PC-9 (cell line): Measurements from ENCODE around the gene BORCS8. TPM values are rescaled to one million over a fixed set of nuclear protein-coding genes. Genes with fewer than 3 reads are reported as not detected.
"Not testable (repeated sequence)": the region's sequence is repeated elsewhere in the genome, so short reads cannot be mapped to it uniquely, and the experiment has no call there.

ENCODE experiments used
- BruUV-seq: library from RNA; stranded (reverse); fragments of 400-500 nt; replicated peaks from 2 replicates; lab custom pipeline; 2021; lab: Mats Ljungman, UMichigan
- CTCF ChIA-PET: fragments of 300-600 bp; sonication (Branson Sonifier 250); formaldehyde crosslinking; loops from one replicate; lab custom pipeline; 2022; ENCODE audit warnings: antibody characterized with exemption; lab: Charles Lee
- POLR2A ChIA-PET: fragments of 300-600 bp; sonication (Branson Sonifier 250); formaldehyde crosslinking; loops from one replicate; lab custom pipeline; 2022; ENCODE audit warnings: antibody characterized with exemption; ENCODE audit not compliant: unreplicated experiment; lab: Charles Lee
- DNase-seq, 2 experiments: peaks; one replicate each; pipeline versions ENCODE4 v3.0.0 to v3.0.0-alpha.2; 2015 to 2022; ENCODE audit warnings: mixed read lengths in 1 of 2
- H2AFZ ChIP-seq: fragments of 200-600 bp; sonication (generic); 2 replicates; pipeline ENCODE4 v1.8.1; 2017; ENCODE audit warnings: antibody characterized with exemption
- H3F3A ChIP-seq: fragments of 200-600 bp; sonication (generic); 2 replicates; pipeline ENCODE4 v1.8.1; 2017; ENCODE audit warnings: antibody characterized with exemption, mild to moderate bottlenecking, low read depth; ENCODE audit not compliant: insufficient read depth
- H3K27ac ChIP-seq: fragments of 200-600 bp; sonication (generic); 2 replicates; pipeline ENCODE4 v1.6.1; 2016; ENCODE audit warnings: mixed run types
- H3K27me3 ChIP-seq: fragments of 200-600 bp; sonication (generic); 2 replicates; pipeline ENCODE4 v1.6.1; 2016; ENCODE audit warnings: low read depth, mixed run types; ENCODE audit not compliant: insufficient read depth
- H3K36me3 ChIP-seq: fragments of 200-600 bp; sonication (generic); 2 replicates; pipeline ENCODE4 v1.6.1; 2016; ENCODE audit warnings: low read depth, mixed run types
- H3K4me1 ChIP-seq: fragments of 200-600 bp; sonication (generic); replicated peaks from 2 replicates; pipeline ENCODE4 v1.6.1; 2016; ENCODE audit warnings: mixed run types; ENCODE audit not compliant: insufficient read depth
- H3K4me2 ChIP-seq: fragments of 200-600 bp; sonication (generic); 2 replicates; pipeline ENCODE4 v1.6.1; 2017; ENCODE audit warnings: mixed run types
- H3K4me3 ChIP-seq: fragments of 200-600 bp; sonication (generic); 2 replicates; pipeline ENCODE4 v1.6.1; 2016; ENCODE audit warnings: mixed run types
- H3K79me2 ChIP-seq: fragments of 200-600 bp; sonication (generic); 2 replicates; pipeline ENCODE4 v1.6.1; 2017; ENCODE audit warnings: low read depth, mixed run types
- H3K9me2 ChIP-seq: fragments of 200-600 bp; sonication (generic); 2 replicates; pipeline ENCODE4 v1.8.1; 2017; ENCODE audit warnings: mild to moderate bottlenecking; ENCODE audit not compliant: insufficient read depth
- H3K9me3 ChIP-seq: fragments of 200-600 bp; sonication (generic); 2 replicates; pipeline ENCODE4 v1.8.1; 2016; ENCODE audit warnings: low read depth; ENCODE audit not compliant: insufficient read depth
- H4K20me1 ChIP-seq: fragments of 200-600 bp; sonication (generic); 2 replicates; pipeline ENCODE4 v1.8.1; 2017; ENCODE audit not compliant: insufficient read depth
- EZH2 ChIP-seq: fragments of 200-600 bp; sonication (generic); IDR thresholded peaks from 2 replicates; pipeline ENCODE4 v1.8.0; 2017; ENCODE audit warnings: antibody characterized with exemption, low read depth
- intact Hi-C: fragments of 100-400 bp; cut with micrococcal nuclease; formaldehyde crosslinking; loops from one replicate; pipeline ENCODE4 v1.10.0; 2022; ENCODE audit not compliant: unreplicated experiment
- total RNA-seq: library from RNA; stranded (reverse); gene quantifications from 2 replicates; pipeline ENCODE4 v1.2.3, GENCODE V29; 2021
- TF ChIP-seq, protein P1 (sequence below): fragments of 200-600 bp; sonication (generic); conservative IDR thresholded peaks from 2 replicates; pipeline ENCODE4 v1.6.1; 2017; ENCODE audit warnings: mixed run types, antibody characterized with exemption, mild to moderate bottlenecking, moderate library complexity

BORCS8 gene
- total RNA-seq, 1 experiment from 2014 or later = 23.1 TPM

DNA sequence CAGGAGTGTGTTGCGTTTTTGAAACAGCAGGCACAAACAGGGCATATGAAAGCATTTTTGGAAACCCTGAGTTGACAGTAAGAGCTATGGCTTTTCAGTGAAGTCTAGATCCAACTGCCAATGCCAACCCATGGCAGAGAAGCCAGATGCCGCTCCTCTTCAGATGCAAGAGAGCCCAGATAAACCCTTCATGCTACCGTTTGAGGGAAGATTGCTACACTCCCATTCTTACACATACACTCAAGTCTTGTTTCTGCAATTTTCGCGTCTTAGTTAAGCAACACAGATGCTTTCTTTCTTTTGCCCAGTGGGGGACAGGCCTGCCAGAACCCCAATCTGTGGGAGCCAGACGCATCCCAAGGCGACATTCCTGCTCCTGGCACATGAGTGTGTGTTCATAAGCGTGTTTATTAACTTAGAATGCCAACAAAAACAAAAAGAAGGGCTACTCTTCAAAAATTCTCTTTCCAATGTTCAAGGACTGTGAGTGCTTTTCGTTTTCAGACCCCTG lies 10.4 kb downstream of the BORCS8 start:
- TF ChIP-seq, protein P1, sequence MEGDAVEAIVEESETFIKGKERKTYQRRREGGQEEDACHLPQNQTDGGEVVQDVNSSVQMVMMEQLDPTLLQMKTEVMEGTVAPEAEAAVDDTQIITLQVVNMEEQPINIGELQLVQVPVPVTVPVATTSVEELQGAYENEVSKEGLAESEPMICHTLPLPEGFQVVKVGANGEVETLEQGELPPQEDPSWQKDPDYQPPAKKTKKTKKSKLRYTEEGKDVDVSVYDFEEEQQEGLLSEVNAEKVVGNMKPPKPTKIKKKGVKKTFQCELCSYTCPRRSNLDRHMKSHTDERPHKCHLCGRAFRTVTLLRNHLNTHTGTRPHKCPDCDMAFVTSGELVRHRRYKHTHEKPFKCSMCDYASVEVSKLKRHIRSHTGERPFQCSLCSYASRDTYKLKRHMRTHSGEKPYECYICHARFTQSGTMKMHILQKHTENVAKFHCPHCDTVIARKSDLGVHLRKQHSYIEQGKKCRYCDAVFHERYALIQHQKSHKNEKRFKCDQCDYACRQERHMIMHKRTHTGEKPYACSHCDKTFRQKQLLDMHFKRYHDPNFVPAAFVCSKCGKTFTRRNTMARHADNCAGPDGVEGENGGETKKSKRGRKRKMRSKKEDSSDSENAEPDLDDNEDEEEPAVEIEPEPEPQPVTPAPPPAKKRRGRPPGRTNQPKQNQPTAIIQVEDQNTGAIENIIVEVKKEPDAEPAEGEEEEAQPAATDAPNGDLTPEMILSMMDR = no peak
- TF ChIP-seq EZH2 = no peak
- no peaks in the 10 kb centered on the region for H3K9me2 ChIP-seq
- POLR2A ChIA-PET = no interaction called here
- H4K20me1 ChIP-seq = no peaks in the 10 kb centered on the region; the same call in 1 of the 2 replicates
- CTCF ChIA-PET = no interaction called here
- no peaks in the 10 kb centered on the region; the same call in 1 of the 2 replicates for H3K79me2 ChIP-seq
- no peak overlapping the region for H3K27ac ChIP-seq
- no peaks in the 10 kb centered on the region for H3K9me3 ChIP-seq
- H3K4me1 ChIP-seq = no peaks in the 10 kb centered on the region
- no TSS peak for BruUV-seq
- H3K36me3 ChIP-seq = no peaks in the 10 kb centered on the region; the same call in 1 of the 2 replicates
- no peak overlapping the region for H3K4me2 ChIP-seq
- H3K27me3 ChIP-seq = no peaks in the 10 kb centered on the region
- no peak for DNase-seq
- H3K4me3 ChIP-seq = no peak overlapping the region
- intact Hi-C loops = no loop called here
- peaks cover 19% of the 10 kb centered on the region; the same call in 1 of the 2 replicates for H3F3A ChIP-seq
- H2AFZ ChIP-seq = no peak overlapping the region

DNA sequence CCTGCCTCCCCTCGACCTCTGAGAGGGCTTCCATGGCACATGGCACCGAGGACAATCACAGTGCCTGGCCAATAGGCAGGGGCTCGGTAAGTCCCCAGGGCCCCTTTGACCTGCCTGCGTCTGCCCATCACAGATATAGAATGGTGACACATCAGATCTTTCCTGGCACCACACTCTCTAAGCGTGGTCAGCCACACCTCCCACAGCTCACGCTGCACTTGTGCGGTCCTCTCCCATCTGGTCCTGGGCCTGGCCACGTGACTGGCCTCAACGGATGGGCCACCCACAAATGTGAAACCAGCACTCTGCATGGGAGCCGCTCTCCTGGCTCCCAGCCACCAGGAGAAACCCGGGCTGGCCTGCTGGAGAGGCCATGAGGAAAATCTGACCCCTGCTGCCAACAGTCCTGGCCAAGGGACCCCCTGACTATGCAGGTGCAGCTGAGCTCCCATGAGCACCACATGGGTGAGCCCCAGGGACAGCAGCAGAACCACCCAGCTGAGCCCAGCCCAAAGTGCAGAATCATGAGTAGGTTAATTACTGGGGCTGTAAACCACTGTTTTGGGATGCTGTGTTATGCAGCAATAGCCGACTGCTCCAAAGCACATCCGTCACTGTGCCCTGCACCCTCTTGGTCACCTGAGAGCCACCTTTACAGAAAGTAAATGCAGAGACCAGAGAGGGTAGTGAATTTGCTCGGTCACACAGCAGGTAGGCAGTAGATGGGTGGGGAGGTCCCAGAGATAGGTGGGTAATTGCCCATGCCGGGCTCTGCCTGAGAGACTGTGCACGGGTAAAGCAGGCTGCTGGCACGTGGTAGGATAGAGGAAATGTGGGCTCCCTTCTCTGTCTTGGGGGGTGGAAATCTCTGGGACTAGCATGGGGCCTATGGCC lies 12.2 kb downstream of the BORCS8 start:
- ChIA-PET POLR2A (no interaction called here), CTCF (interaction anchor here (0.5 kb wide), 1 partner anchor 14 kb away, joined by 3 read pairs; no protein-coding TSS in a partner anchor)
- TF ChIP-seq, protein P1 = no peak
- TF ChIP-seq EZH2 = no peak
- Histone ChIP-seq H3F3A (peaks cover 27% of the 10 kb centered on the region; the same call in 1 of the 2 replicates), H3K9me3 (no peaks in the 10 kb centered on the region), H3K79me2 (no peaks in the 10 kb centered on the region; the same call in 1 of the 2 replicates), H3K9me2 (no peaks in the 10 kb centered on the region), H2AFZ (no peak overlapping the region), H4K20me1 (no peaks in the 10 kb centered on the region; the same call in 1 of the 2 replicates), H3K27me3 (no peaks in the 10 kb centered on the region), H3K27ac (no peak overlapping the region), H3K4me1 (no peaks in the 10 kb centered on the region), H3K36me3 (no peaks in the 10 kb centered on the region; the same call in 1 of the 2 replicates), H3K4me2 (no peak overlapping the region), H3K4me3 (no peak overlapping the region)
- BruUV-seq = no TSS peak
- no peak for DNase-seq
- intact Hi-C loops = no loop called here

DNA sequence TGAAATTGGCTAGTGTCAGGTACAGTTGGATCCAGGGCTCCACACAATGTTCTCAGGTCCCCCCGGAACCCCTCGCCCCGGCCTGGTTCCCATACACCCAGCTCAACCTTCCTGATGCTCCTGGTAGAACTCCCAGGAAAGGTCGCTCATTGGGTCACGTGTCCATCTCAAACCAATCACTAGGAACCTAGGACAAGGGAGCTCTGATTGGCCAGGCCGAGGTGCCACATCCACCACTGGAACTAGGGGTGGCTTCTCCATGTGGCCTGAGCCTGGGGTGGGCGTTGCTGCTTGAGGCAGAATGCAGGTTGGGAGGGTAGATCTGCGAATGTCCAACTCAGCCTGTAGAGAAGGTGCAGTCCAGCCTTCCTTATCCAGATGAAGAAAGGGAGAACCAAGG lies 15.0 kb downstream of the BORCS8 start:
- Histone ChIP-seq H3K79me2 (no peaks in the 10 kb centered on the region), H2AFZ (no peak overlapping the region), H3K36me3 (no peaks in the 10 kb centered on the region; the same call in 1 of the 2 replicates), H3K4me1 (peaks cover 7% of the 10 kb centered on the region), H3K9me2 (no peaks in the 10 kb centered on the region), H3K4me3 (no peak overlapping the region), H4K20me1 (no peaks in the 10 kb centered on the region), H3K27ac (no peak overlapping the region), H3K27me3 (no peaks in the 10 kb centered on the region), H3K9me3 (no peaks in the 10 kb centered on the region), H3K4me2 (no peak overlapping the region), H3F3A (peaks cover 34% of the 10 kb centered on the region; the same call in 1 of the 2 replicates)
- no peak for TF ChIP-seq EZH2
- TF ChIP-seq, protein P1 = no peak
- POLR2A ChIA-PET = interaction anchor here (0.7 kb wide), 1 partner anchor 14 kb away, joined by 4 read pairs; no protein-coding TSS in a partner anchor
- no peak for DNase-seq
- no TSS peak for BruUV-seq
- CTCF ChIA-PET = interaction anchor here (0.6 kb wide), 1 partner anchor 30 kb away, joined by 3 read pairs; no protein-coding TSS in a partner anchor
- intact Hi-C loops = no loop called here

DNA sequence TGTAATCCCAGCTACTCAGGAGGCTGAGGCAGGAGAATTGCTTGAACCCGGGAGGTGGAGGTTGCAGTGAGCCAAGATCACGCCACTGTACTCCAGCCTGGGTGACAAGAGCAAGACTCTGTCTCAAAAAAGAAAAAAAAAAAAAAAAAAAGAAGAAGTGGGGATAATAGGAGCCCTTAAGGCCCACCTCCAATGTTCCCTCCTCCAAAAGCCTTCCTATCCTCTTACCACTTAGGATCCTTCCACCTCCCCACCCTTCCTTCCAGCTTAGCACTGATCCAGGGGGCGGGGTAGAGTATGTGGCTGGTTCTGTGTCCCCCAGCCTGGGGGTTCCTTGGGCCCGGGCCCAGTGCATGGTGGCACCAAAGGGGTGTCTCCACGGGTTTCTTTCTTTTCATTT lies 18.7 kb downstream of the BORCS8 start:
- POLR2A ChIA-PET, H3K4me3 ChIP-seq, H4K20me1 ChIP-seq, H3K79me2 ChIP-seq, H3K36me3 ChIP-seq, CTCF ChIA-PET, H3K27ac ChIP-seq, H3K9me2 ChIP-seq, H3K4me1 ChIP-seq, BruUV-seq, intact Hi-C loops, H3K9me3 ChIP-seq, DNase-seq, H3K4me2 ChIP-seq, H3K27me3 ChIP-seq, H2AFZ ChIP-seq: not testable (repeated sequence)
- peaks cover 31% of the 10 kb centered on the region; the same call in 1 of the 2 replicates for H3F3A ChIP-seq
